K562 (cell line): ENCODE results near the gene SLC5A6. TPM values are rescaled to one million over a fixed set of nuclear protein-coding genes. Genes with fewer than 3 reads are reported as not detected.

ENCODE experiments used
- ATAC-seq: fragments of 200-7000 bp; cut with Tn5 transposase; 3 replicates; pipeline ENCODE4 v1.9.1; 2020; ENCODE audit warnings: moderate library complexity
- BruUV-seq: library from RNA; stranded (reverse); fragments of 400-500 nt; replicated peaks from 2 replicates; lab custom pipeline; 2021; lab: Mats Ljungman, UMichigan
- CTCF ChIA-PET: fragments of 300-600 bp; formaldehyde crosslinking; extraction: SDS; loops from one replicate; lab custom pipeline; 2021; ENCODE audit warnings: low intra/inter-chr PET ratio; lab: Yijun Ruan, JAX
- POLR2A ChIA-PET: fragments of 300-600, 350-650 bp; sonication (Branson Sonifier 250); formaldehyde crosslinking; extraction: SDS; loops from one replicate; lab custom pipeline; 2021; ENCODE audit warnings: antibody characterized with exemption, inconsistent platforms; lab: Yijun Ruan, JAX
- DNase-seq, 4 experiments: peaks; one replicate each; pipeline versions ENCODE4 v3.0.0 to v3.0.0-alpha.2; 2011 to 2018; ENCODE audit warnings: low spot score in 3 of 4, mixed read lengths in 3 of 4; ENCODE audit errors: extremely low read depth in 1 of 4
- FAIRE-seq: peaks from 2 replicates; lab custom pipeline; 2011; peaks lifted over from hg19 to GRCh38; lab: Jason Lieb, UNC
- H2AFZ ChIP-seq: 2 replicates; pipeline ENCODE4 v1.6.0; 2011; ENCODE audit warnings: low read depth, low read length, control low read depth, inconsistent platforms
- H3K27ac ChIP-seq: fragments of 200-600 bp; 3 replicates; pipeline ENCODE4 v1.8.0; 2011; ENCODE audit warnings: low read depth, mild to moderate bottlenecking, control low read depth, inconsistent platforms, low read length, moderate library complexity, mixed read lengths; ENCODE audit errors: extremely low read depth
- H3K27me3 ChIP-seq, 2 experiments: fragments of 300-600 bp in 1 of 2; 2 replicates in 1 of 2; 3 replicates in 1 of 2; pipeline versions ENCODE4 v1.6.0 to v1.8.0; 2011; ENCODE audit warnings: inconsistent platforms in 2 of 2, low read length in 2 of 2, mild to moderate bottlenecking in 1 of 2, mixed read lengths in 1 of 2, moderate library complexity in 1 of 2; ENCODE audit not compliant: control insufficient read depth in 2 of 2, insufficient read depth in 2 of 2
- H3K36me3 ChIP-seq: fragments of 300-600 bp; 3 replicates; pipeline ENCODE4 v1.8.0; 2011; ENCODE audit warnings: mild to moderate bottlenecking, low read length, inconsistent platforms; ENCODE audit not compliant: control insufficient read depth, insufficient read depth
- H3K4me1 ChIP-seq, 2 experiments: fragments of 200-600 bp in 1 of 2; replicated peaks in 1 of 2; 2 replicates in 1 of 2; 3 replicates in 1 of 2; pipeline versions ENCODE4 v1.5.1 to v1.8.0; 2011; ENCODE audit warnings: inconsistent platforms in 2 of 2, low read length in 2 of 2, mild to moderate bottlenecking in 1 of 2, mixed read lengths in 1 of 2, moderate library complexity in 1 of 2; ENCODE audit not compliant: control insufficient read depth in 2 of 2, insufficient read depth in 2 of 2
- H3K4me2 ChIP-seq: 2 replicates; pipeline ENCODE4 v1.6.1; 2011; ENCODE audit warnings: low read length, control low read depth, inconsistent platforms, mixed read lengths; ENCODE audit not compliant: insufficient read depth
- H3K4me3 ChIP-seq: fragments of 200-600 bp; sonication (generic), shearing (Covaris generic); 2 replicates; pipeline ENCODE4 v1.5.1; 2016; ENCODE audit warnings: control low read depth, inconsistent platforms
- H3K79me2 ChIP-seq: fragments of 200-600 bp; 3 replicates; pipeline ENCODE4 v1.8.0; 2011; ENCODE audit warnings: low read length, inconsistent platforms; ENCODE audit not compliant: control insufficient read depth, insufficient read depth
- H3K9ac ChIP-seq, 2 experiments: 2 replicates each; pipeline versions ENCODE4 v1.6.0 to v1.6.1; 2011; ENCODE audit warnings: low read depth in 2 of 2, low read length in 2 of 2, control low read depth in 1 of 2, inconsistent platforms in 1 of 2, mild to moderate bottlenecking in 1 of 2, mixed read lengths in 1 of 2; ENCODE audit not compliant: insufficient read depth in 1 of 2
- H3K9me1 ChIP-seq: one replicate; pipeline ENCODE4 v1.6.0; 2011; ENCODE audit warnings: inconsistent platforms, mild to moderate bottlenecking, low read length, moderate library complexity; ENCODE audit not compliant: control insufficient read depth, insufficient read depth
- H3K9me3 ChIP-seq: replicated peaks from 2 replicates; pipeline ENCODE4 v1.5.1; 2011; ENCODE audit warnings: low read depth, low read length, inconsistent platforms; ENCODE audit not compliant: control insufficient read depth, insufficient read depth
- H4K20me1 ChIP-seq: replicated peaks from 2 replicates; pipeline ENCODE4 v1.6.1; 2011; ENCODE audit warnings: low read length, inconsistent platforms, mixed read lengths; ENCODE audit not compliant: control insufficient read depth, insufficient read depth
- E2F6 ChIP-seq, 2 experiments: IDR thresholded peaks; 2 replicates each; pipeline ENCODE4 v1.6.1; 2011; ENCODE audit warnings: borderline replicate concordance in 1 of 2, control low read depth in 1 of 2, low read depth in 1 of 2, low read length in 1 of 2, mild to moderate bottlenecking in 1 of 2, mixed read lengths in 1 of 2, moderate library complexity in 1 of 2; ENCODE audit not compliant: insufficient read depth in 1 of 2, insufficient read length in 1 of 2, poor library complexity in 1 of 2, severe bottlenecking in 1 of 2; ENCODE audit errors: extremely low read depth in 1 of 2
- FOSL1 ChIP-seq: fragments of 200-800 bp; sonication (Bioruptor generic); conservative IDR thresholded peaks from 2 replicates; pipeline ENCODE4 v1.6.1; 2016; ENCODE audit warnings: missing genetic modification characterization, missing compliant biosample characterization
- MEF2A ChIP-seq: IDR thresholded peaks from 2 replicates; pipeline ENCODE4 v1.6.1; 2011; ENCODE audit warnings: low read depth, mild to moderate bottlenecking, low read length, moderate library complexity; ENCODE audit not compliant: control insufficient read depth
- NR2C2 ChIP-seq, 2 experiments: fragments of 200-800 bp in 1 of 2; sonication (Bioruptor generic) in 1 of 2; sonication (generic) in 1 of 2; formaldehyde crosslinking in 1 of 2; IDR thresholded peaks; 2 replicates each; pipeline versions ENCODE4 v1.6.1 to v1.8.0; 2016 to 2022; ENCODE audit warnings: mild to moderate bottlenecking in 1 of 2, missing compliant biosample characterization in 1 of 2, missing genetic modification characterization in 1 of 2, missing genetic modification reagents in 1 of 2
- ZBED1 ChIP-seq: IDR thresholded peaks from 2 replicates; pipeline ENCODE4 v1.6.1; 2014
- ZNF507 ChIP-seq: conservative IDR thresholded peaks from 2 replicates; pipeline ENCODE4 v1.6.1; 2017; ENCODE audit warnings: missing genetic modification characterization, missing compliant biosample characterization
- ZNF511 ChIP-seq: sonication (generic); formaldehyde crosslinking; IDR thresholded peaks from 2 replicates; pipeline ENCODE4 v1.8.0; 2022; ENCODE audit warnings: mild to moderate bottlenecking, missing genetic modification reagents
- WGBS: fragments of 100-300 bp; shearing (Covaris generic); methylation state at CpG from one replicate; pipeline ENCODE4 v1.1.6; 2016; ENCODE audit warnings: low coverage, mixed read lengths; ENCODE audit not compliant: insufficient coverage; ENCODE audit errors: missing lambda C conversion rate; 5-methylcytosine and 5-hydroxymethylcytosine counted together
- in situ Hi-C: fragments of 300-500 bp; cut with MboI; formaldehyde crosslinking; loops from 4 replicates; pipeline ENCODE4 v1.15.0; 2018; ENCODE audit warnings: inconsistent platforms, mixed read lengths
- intact Hi-C: fragments of 100-400 bp; cut with micrococcal nuclease; formaldehyde crosslinking; loops from 2 replicates; pipeline ENCODE4 v1.14.2; 2022
- polyA plus RNA-seq, 8 experiments: library from polyadenylated mRNA; depleted of rRNA in 4 of 8; stranded (reverse) in 5 of 8; unstranded in 3 of 8; fragments of >200 nt; fragmentation: Nextera tagmentation in 2 of 8; fragmentation: Illumina TruSeq in 1 of 8; extraction: Ambion mirVana in 2 of 8; extraction: Trizol in 1 of 8; gene quantifications; 2 replicates each; pipeline versions ENCODE4 v1.2.1 to v1.2.3, GENCODE V29; 2011 to 2014; ENCODE audit warnings: inconsistent platforms in 1 of 8, missing spikeins in 1 of 8
- total RNA-seq, 7 experiments: library from RNA; depleted of rRNA in 6 of 7; stranded (reverse); fragments of >200 nt in 6 of 7; fragmentation: Illumina TruSeq in 2 of 7; extraction: Trizol in 2 of 7; gene quantifications; 2 replicates each; pipeline versions ENCODE4 v1.2.1 to v1.2.3, GENCODE V29; 2011 to 2021; ENCODE audit warnings: low replicate concordance in 1 of 7

SLC5A6 gene
- total and polyA plus RNA-seq, 9 of the 15 experiments (the other 6 are each of a cell fraction or from before 2014, with no cell fraction given) = 32.6 to 137 (median 107) TPM

GRCh38 chr2:27154488-27154887, 57.6 kb downstream of the SLC5A6 start:
- DNase-seq (no peak), FAIRE-seq (no peak), ATAC-seq (no peak)
- no TSS peak for BruUV-seq
- Histone ChIP-seq H3K4me1 (peaks cover 0 to 21% of the 10 kb centered on the region in 2 experiments; a peak in 2 of 5 replicates), H4K20me1 (no peaks in the 10 kb centered on the region), H3K4me2 (no peak overlapping the region), H3K9me3 (no peaks in the 10 kb centered on the region), H3K27ac (no peak overlapping the region), H3K9ac (no peak overlapping the region), H3K9me1 (no peaks in the 10 kb centered on the region), H3K79me2 (no peaks in the 10 kb centered on the region), H3K36me3 (no peaks in the 10 kb centered on the region), H3K27me3 (peaks cover 0 to 3% of the 10 kb centered on the region in 2 experiments; a peak in 2 of 5 replicates), H2AFZ (0 out of 2 replicates have a peak overlapping the region, but pooled peaks have one; percentile 12), H3K4me3 (no peak overlapping the region)
- WGBS = 29% methylated on average over 6 of the region's 6 CpGs
- intact Hi-C loops = no loop called here
- TF ChIP-seq FOSL1 (no peak), ZNF507 (tag) (no peak), ZBED1 (no peak), E2F6 (IDR thresholded peaks at IDR 0.05; ENCODE audit: borderline replicate concordance in 1 of 2, extremely low read depth in 1 of 2, insufficient read depth in 1 of 2, insufficient read length in 1 of 2, low read depth in 1 of 2, low read length in 1 of 2, poor library complexity in 1 of 2, severe bottlenecking in 1 of 2) (no peak), NR2C2 (CRISPR knock-in tag; IDR thresholded peaks at IDR 0.05) (no peak), NR2C2 (tag; IDR thresholded peaks at IDR 0.05) (no peak), MEF2A (no peak), ZNF511 (no peak)
- ChIA-PET POLR2A (interaction anchor here (1.2 kb wide), 1 partner anchor 13 kb away, joined by 3 read pairs; no protein-coding TSS in a partner anchor), CTCF (no interaction called here)
- in situ Hi-C loops = no loop called here
